K562 (cell line): Measurements from ENCODE around the gene ZCCHC14. TPM values are rescaled to one million over a fixed set of nuclear protein-coding genes. Genes with fewer than 3 reads are reported as not detected.

Experiments used
- COPS2 ChIP-seq: fragments of 450-650 bp; conservative IDR thresholded peaks from 2 replicates; pipeline ENCODE4 v1.6.1; 2016; ENCODE audit warnings: mild to moderate bottlenecking, moderate library complexity
- FIP1L1 ChIP-seq: fragments of 200-400 bp; formaldehyde crosslinking; IDR thresholded peaks from 2 replicates; pipeline ENCODE4 v1.6.1; 2018; ENCODE audit warnings: mild to moderate bottlenecking, low read depth, low read length; ENCODE audit not compliant: poor library complexity, severe bottlenecking
- KDM4B ChIP-seq, 2 experiments: fragments of 450-650 bp in 1 of 2; sonication (generic) in 1 of 2; IDR thresholded peaks; 2 replicates each; pipeline ENCODE4 v1.6.1; 2016 to 2017; ENCODE audit warnings: borderline replicate concordance in 2 of 2, antibody characterized with exemption in 1 of 2, low read depth in 1 of 2, mild to moderate bottlenecking in 1 of 2
- KLF1 ChIP-seq: fragments of 450-650 bp; IDR thresholded peaks from 2 replicates; pipeline ENCODE4 v1.6.1; 2016; ENCODE audit warnings: missing genetic modification characterization, missing compliant biosample characterization
- MED1 ChIP-seq: sonication (generic); formaldehyde crosslinking; IDR thresholded peaks from 2 replicates; pipeline ENCODE4 v1.8.1; 2023; ENCODE audit warnings: missing genetic modification reagents, borderline replicate concordance
- NBN ChIP-seq: fragments of 450-650 bp; IDR thresholded peaks from 2 replicates; pipeline ENCODE4 v1.6.1; 2016; ENCODE audit warnings: low read depth, mild to moderate bottlenecking
- NONO ChIP-seq, 2 experiments: fragments of 200-400 bp in 1 of 2; fragments of 450-650 bp in 1 of 2; formaldehyde crosslinking in 1 of 2; IDR thresholded peaks; 2 replicates each; pipeline ENCODE4 v1.6.1; 2017; ENCODE audit warnings: low read depth in 2 of 2, mild to moderate bottlenecking in 2 of 2, moderate library complexity in 2 of 2, low read length in 1 of 2
- RFX7 ChIP-seq: fragments of 250-450 bp; sonication (Bioruptor Pico); IDR thresholded peaks from 2 replicates; pipeline ENCODE4 v1.5.1; 2021; ENCODE audit warnings: mild to moderate bottlenecking
- TFAM ChIP-seq: fragments of 250-450 bp; sonication (Bioruptor Pico); conservative IDR thresholded peaks from 2 replicates; pipeline ENCODE4 v1.5.0; 2021; ENCODE audit warnings: mild to moderate bottlenecking, moderate library complexity
- ZBTB9 ChIP-seq: fragments of 450-650 bp; formaldehyde crosslinking; IDR thresholded peaks from 2 replicates; pipeline ENCODE4 v1.4.0; 2020; ENCODE audit warnings: mild to moderate bottlenecking, moderate library complexity
- ZNF23 ChIP-seq: fragments of 250-450 bp; sonication (Bioruptor Pico); IDR thresholded peaks from 2 replicates; pipeline ENCODE4 v1.4.0; 2020; ENCODE audit warnings: mild to moderate bottlenecking
- ZNF512 ChIP-seq: IDR thresholded peaks from 2 replicates; pipeline ENCODE4 v1.6.1; 2016; ENCODE audit warnings: missing genetic modification characterization, missing compliant biosample characterization
- ZNF561 ChIP-seq: fragments of 450-650 bp; formaldehyde crosslinking; conservative IDR thresholded peaks from 2 replicates; pipeline ENCODE4 v1.4.0; 2020; ENCODE audit warnings: mild to moderate bottlenecking, moderate library complexity
- ZNF766 ChIP-seq: fragments of 200-800 bp; sonication (Bioruptor generic); conservative IDR thresholded peaks from 2 replicates; pipeline ENCODE4 v1.6.1; 2016; ENCODE audit warnings: missing genetic modification characterization, missing compliant biosample characterization
- polyA plus RNA-seq, 8 experiments: library from polyadenylated mRNA; depleted of rRNA in 4 of 8; stranded (reverse) in 5 of 8; unstranded in 3 of 8; fragments of >200 nt; fragmentation: Nextera tagmentation in 2 of 8; fragmentation: Illumina TruSeq in 1 of 8; extraction: Ambion mirVana in 2 of 8; extraction: Trizol in 1 of 8; gene quantifications; 2 replicates each; pipeline versions ENCODE4 v1.2.1 to v1.2.3, GENCODE V29; 2011 to 2014; ENCODE audit warnings: inconsistent platforms in 1 of 8, missing spikeins in 1 of 8
- total RNA-seq, 7 experiments: library from RNA; depleted of rRNA in 6 of 7; stranded (reverse); fragments of >200 nt in 6 of 7; fragmentation: Illumina TruSeq in 2 of 7; extraction: Trizol in 2 of 7; gene quantifications; 2 replicates each; pipeline versions ENCODE4 v1.2.1 to v1.2.3, GENCODE V29; 2011 to 2021; ENCODE audit warnings: low replicate concordance in 1 of 7
- TF ChIP-seq, protein P1 (sequence below): sonication (generic); formaldehyde crosslinking; IDR thresholded peaks from 2 replicates; pipeline ENCODE4 v1.8.1; 2022; ENCODE audit warnings: missing genetic modification reagents
- TF ChIP-seq, protein P2 (sequence below): fragments of 250-450 bp; sonication (Bioruptor Pico); IDR thresholded peaks from 2 replicates; pipeline ENCODE4 v1.5.1; 2021; ENCODE audit warnings: mild to moderate bottlenecking
- TF ChIP-seq, protein P3 (sequence below): fragments of 450-650 bp; formaldehyde crosslinking; IDR thresholded peaks from 2 replicates; pipeline ENCODE4 v1.4.0; 2020; ENCODE audit warnings: mild to moderate bottlenecking
- TF ChIP-seq, protein P4 (sequence below): IDR thresholded peaks from 2 replicates; pipeline ENCODE4 v1.6.1; 2012; ENCODE audit warnings: low read depth, low read length, improper control_type of control experiment, borderline replicate concordance

Gene ZCCHC14
- total and polyA plus RNA-seq, 9 of the 15 experiments (the other 6 are each of a cell fraction or from before 2014, with no cell fraction given): 1.5 to 12.4 (median 2.9) TPM

DNA sequence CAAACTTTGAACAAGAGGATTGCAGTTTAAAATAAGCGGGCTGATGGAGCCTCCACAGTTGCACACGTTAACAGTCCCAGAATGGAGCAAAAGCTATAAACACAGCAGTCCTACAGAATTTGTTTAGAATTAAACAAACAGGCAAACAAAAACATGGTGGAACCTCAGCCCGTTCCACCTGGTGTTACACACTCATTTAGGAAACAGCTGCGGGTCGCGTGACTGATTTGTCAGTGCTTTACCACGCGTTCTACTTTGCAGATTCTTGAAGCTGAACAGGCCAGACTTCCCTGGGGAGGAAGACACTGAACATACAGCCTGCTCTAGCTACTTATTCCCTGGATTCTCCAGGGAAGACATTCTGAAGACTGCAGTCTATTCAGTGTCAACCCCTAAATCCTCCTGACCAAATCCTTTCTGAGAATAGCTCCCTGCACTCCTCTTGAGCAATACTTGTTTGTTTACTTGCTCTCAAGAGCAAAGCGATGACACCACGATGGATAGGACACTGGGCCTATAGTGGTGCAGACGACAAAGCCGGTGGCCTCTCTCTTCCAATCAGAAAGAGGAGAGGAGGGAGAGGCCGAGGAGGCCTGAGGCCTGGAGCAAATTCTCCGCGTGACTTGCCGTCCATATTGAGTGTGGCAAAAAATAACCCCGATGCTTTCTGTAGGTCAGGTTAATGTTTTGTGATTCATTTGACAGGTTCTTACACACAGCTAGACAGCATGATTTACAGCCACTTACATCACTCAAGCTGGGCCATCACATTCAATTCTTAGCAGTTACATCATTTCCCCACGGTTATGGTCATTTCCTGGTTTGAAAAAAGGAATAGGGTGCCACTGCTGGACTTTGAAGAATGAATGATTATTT is 104.6 kb downstream of the ZCCHC14 start (continued):
- TF ChIP-seq, protein P1, sequence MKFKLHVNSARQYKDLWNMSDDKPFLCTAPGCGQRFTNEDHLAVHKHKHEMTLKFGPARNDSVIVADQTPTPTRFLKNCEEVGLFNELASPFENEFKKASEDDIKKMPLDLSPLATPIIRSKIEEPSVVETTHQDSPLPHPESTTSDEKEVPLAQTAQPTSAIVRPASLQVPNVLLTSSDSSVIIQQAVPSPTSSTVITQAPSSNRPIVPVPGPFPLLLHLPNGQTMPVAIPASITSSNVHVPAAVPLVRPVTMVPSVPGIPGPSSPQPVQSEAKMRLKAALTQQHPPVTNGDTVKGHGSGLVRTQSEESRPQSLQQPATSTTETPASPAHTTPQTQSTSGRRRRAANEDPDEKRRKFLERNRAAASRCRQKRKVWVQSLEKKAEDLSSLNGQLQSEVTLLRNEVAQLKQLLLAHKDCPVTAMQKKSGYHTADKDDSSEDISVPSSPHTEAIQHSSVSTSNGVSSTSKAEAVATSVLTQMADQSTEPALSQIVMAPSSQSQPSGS: no peak
- TF ChIP-seq, protein P2, sequence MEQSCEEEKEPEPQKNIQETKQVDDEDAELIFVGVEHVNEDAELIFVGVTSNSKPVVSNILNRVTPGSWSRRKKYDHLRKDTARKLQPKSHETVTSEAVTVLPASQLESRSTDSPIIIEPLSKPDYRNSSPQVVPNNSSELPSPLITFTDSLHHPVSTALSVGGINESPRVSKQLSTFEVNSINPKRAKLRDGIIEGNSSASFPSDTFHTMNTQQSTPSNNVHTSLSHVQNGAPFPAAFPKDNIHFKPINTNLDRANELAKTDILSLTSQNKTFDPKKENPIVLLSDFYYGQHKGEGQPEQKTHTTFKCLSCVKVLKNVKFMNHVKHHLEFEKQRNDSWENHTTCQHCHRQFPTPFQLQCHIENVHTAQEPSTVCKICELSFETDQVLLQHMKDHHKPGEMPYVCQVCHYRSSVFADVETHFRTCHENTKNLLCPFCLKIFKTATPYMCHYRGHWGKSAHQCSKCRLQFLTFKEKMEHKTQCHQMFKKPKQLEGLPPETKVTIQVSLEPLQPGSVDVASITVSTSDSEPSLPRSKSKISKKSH (CRISPR knock-in tag): no peak
- TF ChIP-seq KDM4B (IDR thresholded peaks at IDR 0.05; ENCODE audit: borderline replicate concordance in 2 of 2, low read depth in 1 of 2): no peak
- peak; percentile 62; the same call in 1 of the 2 replicates for TF ChIP-seq NBN
- TF ChIP-seq FIP1L1: no peak
- no peak for TF ChIP-seq KLF1 (tag)
- no peak for TF ChIP-seq MED1 (CRISPR knock-in tag)
- TF ChIP-seq ZBTB9: peak; percentile 58
- TF ChIP-seq RFX7: no peak
- no peak for TF ChIP-seq ZNF561 (CRISPR knock-in tag)
- peak; percentile 88 for TF ChIP-seq ZNF766 (CRISPR knock-in tag)
- TF ChIP-seq, protein P3, sequence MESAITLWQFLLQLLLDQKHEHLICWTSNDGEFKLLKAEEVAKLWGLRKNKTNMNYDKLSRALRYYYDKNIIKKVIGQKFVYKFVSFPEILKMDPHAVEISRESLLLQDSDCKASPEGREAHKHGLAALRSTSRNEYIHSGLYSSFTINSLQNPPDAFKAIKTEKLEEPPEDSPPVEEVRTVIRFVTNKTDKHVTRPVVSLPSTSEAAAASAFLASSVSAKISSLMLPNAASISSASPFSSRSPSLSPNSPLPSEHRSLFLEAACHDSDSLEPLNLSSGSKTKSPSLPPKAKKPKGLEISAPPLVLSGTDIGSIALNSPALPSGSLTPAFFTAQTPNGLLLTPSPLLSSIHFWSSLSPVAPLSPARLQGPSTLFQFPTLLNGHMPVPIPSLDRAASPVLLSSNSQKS: no peak
- no peak for TF ChIP-seq TFAM
- TF ChIP-seq ZNF23 (CRISPR knock-in tag): 0 out of 2 replicates have a peak, but pooled peaks have one; percentile 29
- no peak for TF ChIP-seq COPS2
- no peak; the same call in 1 of the 2 replicates for TF ChIP-seq ZNF512 (tag)
- TF ChIP-seq, protein P4, sequence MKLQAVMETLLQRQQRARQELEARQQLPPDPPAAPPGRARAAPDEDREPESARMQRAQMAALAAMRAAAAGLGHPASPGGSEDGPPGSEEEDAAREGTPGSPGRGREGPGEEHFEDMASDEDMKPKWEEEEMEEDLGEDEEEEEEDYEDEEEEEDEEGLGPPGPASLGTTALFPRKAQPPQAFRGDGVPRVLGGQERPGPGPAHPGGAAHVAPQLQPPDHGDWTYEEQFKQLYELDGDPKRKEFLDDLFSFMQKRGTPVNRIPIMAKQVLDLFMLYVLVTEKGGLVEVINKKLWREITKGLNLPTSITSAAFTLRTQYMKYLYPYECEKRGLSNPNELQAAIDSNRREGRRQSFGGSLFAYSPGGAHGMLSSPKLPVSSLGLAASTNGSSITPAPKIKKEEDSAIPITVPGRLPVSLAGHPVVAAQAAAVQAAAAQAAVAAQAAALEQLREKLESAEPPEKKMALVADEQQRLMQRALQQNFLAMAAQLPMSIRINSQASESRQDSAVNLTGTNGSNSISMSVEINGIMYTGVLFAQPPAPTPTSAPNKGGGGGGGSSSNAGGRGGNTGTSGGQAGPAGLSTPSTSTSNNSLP: peak; percentile 98
- TF ChIP-seq NONO (IDR thresholded peaks at IDR 0.05; ENCODE audit: low read depth in 2 of 2, low read length in 1 of 2): no peak
